H1 (cell line): Measurements from ENCODE around the gene PTPN1. TPM values are rescaled to one million over a fixed set of nuclear protein-coding genes. Genes with fewer than 3 reads are reported as not detected.

Source experiments
- ZNF274 ChIP-seq: IDR thresholded peaks from 2 replicates; pipeline ENCODE4 v1.7.0; 2012; ENCODE audit warnings: low read length, borderline replicate concordance; ENCODE audit errors: extremely low read depth
- polyA plus RNA-seq, 7 experiments: library from polyadenylated mRNA; depleted of rRNA in 3 of 7; stranded (reverse) in 5 of 7; unstranded in 2 of 7; fragments of >200 nt in 5 of 7; fragments of 200-250 nt in 2 of 7; gene quantifications; 1 replicate in 5 of 7; 2 replicates in 1 of 7; 4 replicates in 1 of 7; pipeline versions ENCODE4 v1.2.1 to v1.2.3, GENCODE V29; 2011 to 2013; ENCODE audit warnings: missing spikeins in 2 of 7, mixed read lengths in 2 of 7
- total RNA-seq: library from RNA; stranded (reverse); fragmentation: NEBNext Ultra II Directional; extraction: Animal tissue kit (Norgen Biotek cat#: 25700); gene quantifications from 2 replicates; pipeline ENCODE4 v1.2.1, GENCODE V29; 2021

Gene PTPN1
- total and polyA plus RNA-seq, 2 of the 8 experiments (the other 6 are each of a cell fraction or from before 2014, with no cell fraction given), result 18.6 to 32.1 TPM

DNA sequence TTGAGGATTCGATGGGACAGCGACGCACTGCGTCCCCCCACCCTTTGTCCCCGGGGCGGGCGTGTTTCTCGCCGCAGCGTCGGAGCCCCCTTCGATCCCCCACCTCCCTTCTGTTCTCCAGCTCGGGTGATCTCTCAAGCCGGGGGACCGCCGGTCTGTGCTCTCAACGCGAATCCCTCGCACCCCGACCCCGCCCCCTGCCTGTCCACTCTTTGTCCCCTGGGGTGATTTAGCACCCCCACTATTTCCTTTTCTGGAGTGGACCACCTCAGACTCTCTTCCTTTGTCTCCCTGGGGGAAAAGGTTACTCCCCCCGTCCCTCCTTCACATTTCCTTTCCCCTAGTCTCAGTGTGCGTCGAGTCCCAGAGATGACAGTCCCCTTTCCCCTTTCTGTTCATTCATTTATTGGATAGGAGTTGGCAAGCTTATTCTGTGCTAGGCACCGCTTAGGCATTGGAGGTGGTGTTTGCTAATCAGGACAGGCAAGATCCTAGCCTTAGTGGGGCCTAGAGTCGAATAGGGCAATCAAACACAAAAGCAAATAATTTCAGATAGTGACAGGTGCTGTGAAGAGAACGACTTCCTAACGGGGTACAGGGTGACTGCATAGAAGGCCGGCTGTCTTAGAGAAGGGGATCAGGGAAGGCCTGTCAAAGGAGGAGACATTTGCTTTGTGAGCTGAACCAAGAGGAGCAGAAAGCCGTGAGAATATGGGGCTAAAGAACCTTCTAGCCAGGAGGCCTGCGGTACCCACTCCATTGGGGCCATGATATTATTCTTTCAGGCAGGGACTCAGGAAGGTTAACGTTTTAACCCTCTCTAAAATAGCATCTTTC is 741 bp downstream of the PTPN1 start (continued):
- no peak for TF ChIP-seq ZNF274
